PC-9 (cell line): ENCODE results near the gene ING5. TPM values are rescaled to one million over a fixed set of nuclear protein-coding genes. Genes with fewer than 3 reads are reported as not detected.

Experiments
- BruUV-seq: library from RNA; stranded (reverse); fragments of 400-500 nt; replicated peaks from 2 replicates; lab custom pipeline; 2021; lab: Mats Ljungman, UMichigan
- CTCF ChIA-PET: fragments of 300-600 bp; sonication (Branson Sonifier 250); formaldehyde crosslinking; loops from one replicate; lab custom pipeline; 2022; ENCODE audit warnings: antibody characterized with exemption; lab: Charles Lee
- POLR2A ChIA-PET: fragments of 300-600 bp; sonication (Branson Sonifier 250); formaldehyde crosslinking; loops from one replicate; lab custom pipeline; 2022; ENCODE audit warnings: antibody characterized with exemption; ENCODE audit not compliant: unreplicated experiment; lab: Charles Lee
- DNase-seq, 2 experiments: peaks; one replicate each; pipeline versions ENCODE4 v3.0.0 to v3.0.0-alpha.2; 2015 to 2022; ENCODE audit warnings: mixed read lengths in 1 of 2
- H2AFZ ChIP-seq: fragments of 200-600 bp; sonication (generic); 2 replicates; pipeline ENCODE4 v1.8.1; 2017; ENCODE audit warnings: antibody characterized with exemption
- H3F3A ChIP-seq: fragments of 200-600 bp; sonication (generic); 2 replicates; pipeline ENCODE4 v1.8.1; 2017; ENCODE audit warnings: antibody characterized with exemption, mild to moderate bottlenecking, low read depth; ENCODE audit not compliant: insufficient read depth
- H3K27ac ChIP-seq: fragments of 200-600 bp; sonication (generic); 2 replicates; pipeline ENCODE4 v1.6.1; 2016; ENCODE audit warnings: mixed run types
- H3K27me3 ChIP-seq: fragments of 200-600 bp; sonication (generic); 2 replicates; pipeline ENCODE4 v1.6.1; 2016; ENCODE audit warnings: low read depth, mixed run types; ENCODE audit not compliant: insufficient read depth
- H3K36me3 ChIP-seq: fragments of 200-600 bp; sonication (generic); 2 replicates; pipeline ENCODE4 v1.6.1; 2016; ENCODE audit warnings: low read depth, mixed run types
- H3K4me1 ChIP-seq: fragments of 200-600 bp; sonication (generic); replicated peaks from 2 replicates; pipeline ENCODE4 v1.6.1; 2016; ENCODE audit warnings: mixed run types; ENCODE audit not compliant: insufficient read depth
- H3K4me2 ChIP-seq: fragments of 200-600 bp; sonication (generic); 2 replicates; pipeline ENCODE4 v1.6.1; 2017; ENCODE audit warnings: mixed run types
- H3K4me3 ChIP-seq: fragments of 200-600 bp; sonication (generic); 2 replicates; pipeline ENCODE4 v1.6.1; 2016; ENCODE audit warnings: mixed run types
- H3K79me2 ChIP-seq: fragments of 200-600 bp; sonication (generic); 2 replicates; pipeline ENCODE4 v1.6.1; 2017; ENCODE audit warnings: low read depth, mixed run types
- H3K9me2 ChIP-seq: fragments of 200-600 bp; sonication (generic); 2 replicates; pipeline ENCODE4 v1.8.1; 2017; ENCODE audit warnings: mild to moderate bottlenecking; ENCODE audit not compliant: insufficient read depth
- H3K9me3 ChIP-seq: fragments of 200-600 bp; sonication (generic); 2 replicates; pipeline ENCODE4 v1.8.1; 2016; ENCODE audit warnings: low read depth; ENCODE audit not compliant: insufficient read depth
- H4K20me1 ChIP-seq: fragments of 200-600 bp; sonication (generic); 2 replicates; pipeline ENCODE4 v1.8.1; 2017; ENCODE audit not compliant: insufficient read depth
- CTCF ChIP-seq: fragments of 200-600 bp; sonication (generic); conservative IDR thresholded peaks from 2 replicates; pipeline ENCODE4 v1.6.1; 2017; ENCODE audit warnings: mixed run types, antibody characterized with exemption, mild to moderate bottlenecking, moderate library complexity
- EZH2 ChIP-seq: fragments of 200-600 bp; sonication (generic); IDR thresholded peaks from 2 replicates; pipeline ENCODE4 v1.8.0; 2017; ENCODE audit warnings: antibody characterized with exemption, low read depth
- intact Hi-C: fragments of 100-400 bp; cut with micrococcal nuclease; formaldehyde crosslinking; loops from one replicate; pipeline ENCODE4 v1.10.0; 2022; ENCODE audit not compliant: unreplicated experiment
- total RNA-seq: library from RNA; stranded (reverse); gene quantifications from 2 replicates; pipeline ENCODE4 v1.2.3, GENCODE V29; 2021

Gene ING5
- total RNA-seq, 1 experiment from 2014 or later = 79.7 TPM

GRCh38 chr2:241721852-241722251 is 20.0 kb downstream of the ING5 start:
- no peak for DNase-seq
- no peak overlapping the region for H3K4me2 ChIP-seq
- no peaks in the 10 kb centered on the region for H3K27me3 ChIP-seq
- H2AFZ ChIP-seq = no peak overlapping the region
- H3K4me1 ChIP-seq = no peaks in the 10 kb centered on the region
- no peaks in the 10 kb centered on the region; the same call in 1 of the 2 replicates for H3F3A ChIP-seq
- no peaks in the 10 kb centered on the region for H3K79me2 ChIP-seq
- ChIA-PET CTCF (no interaction called here), POLR2A (interaction anchor here (0.6 kb wide), 1 partner anchor 55 kb away, joined by 7 read pairs; no protein-coding TSS in a partner anchor)
- H3K9me3 ChIP-seq = no peaks in the 10 kb centered on the region
- TF ChIP-seq EZH2 = no peak
- TF ChIP-seq CTCF = no peak
- intact Hi-C loops = no loop called here
- peaks cover 9% of the 10 kb centered on the region; the same call in 1 of the 2 replicates for H4K20me1 ChIP-seq
- no TSS peak for BruUV-seq
- no peak overlapping the region for H3K4me3 ChIP-seq
- no peaks in the 10 kb centered on the region for H3K9me2 ChIP-seq
- 0 out of 2 replicates have a peak, but pooled peaks cover 8% of the 10 kb centered on the region for H3K36me3 ChIP-seq
- H3K27ac ChIP-seq = no peak overlapping the region

DNA sequence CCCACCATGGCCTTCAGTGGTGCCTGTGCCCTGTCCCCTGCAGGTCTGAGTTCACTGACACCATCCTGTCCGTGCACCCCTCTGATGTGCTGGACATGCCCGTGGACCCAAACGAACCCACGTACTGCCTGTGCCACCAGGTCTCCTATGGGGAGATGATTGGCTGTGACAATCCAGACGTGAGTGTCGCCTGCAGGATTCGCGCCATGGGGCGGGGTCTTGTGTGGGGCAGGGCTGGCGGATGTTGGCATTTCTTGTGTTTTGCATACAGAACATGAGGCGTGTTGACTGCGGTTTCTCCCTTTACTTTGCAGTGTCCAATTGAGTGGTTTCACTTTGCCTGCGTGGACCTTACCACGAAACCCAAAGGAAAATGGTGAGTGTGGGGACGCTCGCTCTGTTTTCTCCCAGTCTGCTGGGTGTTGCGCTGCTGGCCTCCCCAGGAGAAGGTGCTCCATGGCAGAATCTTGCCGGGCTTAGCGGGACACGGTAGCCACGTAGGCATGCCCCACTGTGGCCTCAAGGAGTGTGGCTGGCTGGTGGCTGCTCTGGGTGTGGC is 21.1 kb downstream of the ING5 start:
- Histone ChIP-seq H3K79me2 (no peaks in the 10 kb centered on the region), H3K9me2 (no peaks in the 10 kb centered on the region), H3K36me3 (0 out of 2 replicates have a peak, but pooled peaks cover 8% of the 10 kb centered on the region), H2AFZ (no peak overlapping the region), H4K20me1 (peaks cover 9% of the 10 kb centered on the region; the same call in 1 of the 2 replicates), H3K9me3 (no peaks in the 10 kb centered on the region), H3K27me3 (no peaks in the 10 kb centered on the region), H3K4me2 (no peak overlapping the region), H3K27ac (no peak overlapping the region), H3K4me1 (no peaks in the 10 kb centered on the region), H3F3A (no peaks in the 10 kb centered on the region; the same call in 1 of the 2 replicates), H3K4me3 (no peak overlapping the region)
- no TSS peak for BruUV-seq
- intact Hi-C loops = no loop called here
- CTCF ChIA-PET = no interaction called here
- POLR2A ChIA-PET = interaction anchor here (0.6 kb wide), 1 partner anchor 33 kb away, joined by 4 read pairs; no protein-coding TSS in a partner anchor
- TF ChIP-seq EZH2 (no peak), CTCF (no peak)
- no peak for DNase-seq

DNA sequence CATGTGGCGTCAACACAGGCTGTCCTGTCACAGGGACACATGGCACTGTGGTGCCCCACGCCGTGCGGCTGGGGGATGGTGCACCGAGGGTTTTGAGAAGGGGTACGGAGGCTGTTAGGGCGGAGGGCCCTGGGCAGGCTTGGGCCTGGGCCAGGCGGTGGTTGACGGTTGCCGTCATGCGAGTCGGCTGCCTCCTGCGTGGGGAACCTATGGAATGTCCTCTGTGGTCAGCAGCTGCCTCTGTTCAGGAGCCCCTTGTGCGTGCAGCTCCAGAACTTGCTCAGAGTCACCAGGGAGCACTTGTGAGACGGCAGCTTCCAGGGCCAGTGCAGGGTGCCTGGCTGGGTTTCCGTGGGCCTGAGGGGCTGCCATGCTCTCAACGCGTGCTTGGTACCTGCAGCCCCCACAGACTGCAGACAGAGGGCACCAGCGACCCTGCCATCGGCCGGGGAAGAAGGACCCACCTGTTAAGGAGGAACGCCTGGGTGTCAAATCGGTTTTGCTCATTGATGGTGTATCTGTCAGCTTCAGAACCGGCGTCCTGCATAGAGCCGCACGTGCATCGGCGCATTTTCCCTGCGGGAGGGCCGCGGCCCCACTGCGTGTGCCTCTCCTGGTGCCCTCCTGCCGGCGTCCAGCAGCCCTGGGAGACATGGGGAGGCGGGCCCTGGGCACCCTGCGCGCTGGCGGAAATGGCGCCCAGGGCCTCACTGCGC is 22.6 kb downstream of the ING5 start:
- Histone ChIP-seq H3K27me3 (no peaks in the 10 kb centered on the region), H2AFZ (no peak overlapping the region), H3F3A (no peaks in the 10 kb centered on the region; the same call in 1 of the 2 replicates), H3K9me3 (no peaks in the 10 kb centered on the region), H3K36me3 (0 out of 2 replicates have a peak, but pooled peaks cover 8% of the 10 kb centered on the region), H3K4me1 (no peaks in the 10 kb centered on the region), H3K79me2 (no peaks in the 10 kb centered on the region), H4K20me1 (peaks cover 8% of the 10 kb centered on the region; the same call in 1 of the 2 replicates), H3K27ac (no peak overlapping the region), H3K4me2 (no peak overlapping the region), H3K9me2 (no peaks in the 10 kb centered on the region), H3K4me3 (no peak overlapping the region)
- DNase-seq = no peak
- intact Hi-C loops = no loop called here
- ChIA-PET POLR2A (no interaction called here), CTCF (interaction anchor here (0.6 kb wide), 3 partner anchors 38 to 245 kb away, joined by 3 to 5 read pairs (median 3); no protein-coding TSS in a partner anchor)
- BruUV-seq = no TSS peak
- TF ChIP-seq CTCF (peak; percentile 57), EZH2 (no peak)
